IMR-90 (cell line): ENCODE measurements around the gene IRAK1BP1. TPM values are rescaled to one million over a fixed set of nuclear protein-coding genes. Genes with fewer than 3 reads are reported as not detected.

Experiments used
- ATAC-seq: fragments of 200-7000 bp; cut with Tn5 transposase; 2 replicates; pipeline ENCODE4 v1.9.1; 2020; ENCODE audit warnings: low read depth, mild to moderate bottlenecking, moderate library complexity
- BruUV-seq: library from RNA; stranded (reverse); fragments of 400-500 nt; replicated peaks from 2 replicates; lab custom pipeline; 2021; lab: Mats Ljungman, UMichigan
- CTCF ChIA-PET: fragments of 300-600 bp; formaldehyde crosslinking; extraction: SDS; loops from one replicate; lab custom pipeline; 2021; ENCODE audit warnings: antibody characterized with exemption; lab: Yijun Ruan, JAX
- POLR2A ChIA-PET: fragments of 300-600 bp; sonication (Branson Sonifier 250); formaldehyde crosslinking; loops from one replicate; lab custom pipeline; 2022; ENCODE audit warnings: antibody characterized with exemption; ENCODE audit not compliant: unreplicated experiment; lab: Charles Lee
- DNase-seq: peaks from one replicate; pipeline ENCODE4 v3.0.0; 2013
- H2AFZ ChIP-seq: replicated peaks from 2 replicates; pipeline ENCODE3; 2013; ENCODE audit warnings: low read length, mild to moderate bottlenecking; ENCODE audit not compliant: poor library complexity
- H2AK5ac ChIP-seq: 2 replicates; pipeline ENCODE4 v1.6.1; 2013; ENCODE audit warnings: low read depth, low read length, inconsistent platforms
- H2AK9ac ChIP-seq: replicated peaks from 2 replicates; pipeline ENCODE3; 2013; ENCODE audit warnings: mild to moderate bottlenecking, low read depth, low read length, moderate library complexity; ENCODE audit not compliant: poor library complexity
- H2BK120ac ChIP-seq: 2 replicates; pipeline ENCODE4 v1.6.1; 2013; ENCODE audit warnings: low read depth, low read length, inconsistent platforms
- H2BK15ac ChIP-seq: 3 replicates; pipeline ENCODE4 v1.6.1; 2013; ENCODE audit warnings: low read depth, low read length, inconsistent platforms
- H2BK20ac ChIP-seq: 2 replicates; pipeline ENCODE4 v1.6.1; 2013; ENCODE audit warnings: low read depth, mild to moderate bottlenecking, inconsistent platforms, low read length, moderate library complexity
- H2BK5ac ChIP-seq: 2 replicates; pipeline ENCODE4 v1.6.1; 2013; ENCODE audit warnings: mild to moderate bottlenecking, low read depth, low read length, inconsistent platforms; ENCODE audit not compliant: poor library complexity, severe bottlenecking
- H3K14ac ChIP-seq: replicated peaks from 2 replicates; pipeline ENCODE4 v1.6.1; 2013; ENCODE audit warnings: low read depth, low read length, inconsistent platforms
- H3K18ac ChIP-seq: 2 replicates; pipeline ENCODE4 v1.6.1; 2013; ENCODE audit warnings: low read depth, low read length, control low read depth
- H3K23ac ChIP-seq: 2 replicates; pipeline ENCODE4 v1.6.1; 2013; ENCODE audit warnings: low read depth, low read length, inconsistent platforms
- H3K27ac ChIP-seq: 2 replicates; pipeline ENCODE4 v1.5.1; 2013; ENCODE audit warnings: mild to moderate bottlenecking, control low read depth, low read length; ENCODE audit not compliant: insufficient read depth
- H3K27me3 ChIP-seq: 2 replicates; pipeline ENCODE4 v1.6.1; 2013; ENCODE audit warnings: low read length; ENCODE audit not compliant: control insufficient read depth, insufficient read depth
- H3K36me3 ChIP-seq: 2 replicates; pipeline ENCODE4 v1.6.1; 2013; ENCODE audit warnings: low read length, mixed read lengths; ENCODE audit not compliant: control insufficient read depth, insufficient read depth
- H3K4ac ChIP-seq: 2 replicates; pipeline ENCODE4 v1.6.1; 2013; ENCODE audit warnings: low read depth, low read length, inconsistent platforms
- H3K4me1 ChIP-seq: 2 replicates; pipeline ENCODE4 v1.6.1; 2013; ENCODE audit warnings: low read length, mixed read lengths; ENCODE audit not compliant: control insufficient read depth, insufficient read depth
- H3K4me2 ChIP-seq: 2 replicates; pipeline ENCODE4 v1.6.1; 2013; ENCODE audit warnings: low read depth, mild to moderate bottlenecking, control low read depth, low read length, moderate library complexity
- H3K4me3 ChIP-seq: 2 replicates; pipeline ENCODE4 v1.5.1; 2013; ENCODE audit warnings: low read depth, mild to moderate bottlenecking, control low read depth, low read length, moderate library complexity; ENCODE audit not compliant: insufficient read depth
- H3K56ac ChIP-seq: 2 replicates; pipeline ENCODE4 v1.6.1; 2013; ENCODE audit warnings: low read length, inconsistent platforms; ENCODE audit not compliant: insufficient read depth; ENCODE audit errors: extremely low read depth
- H3K79me1 ChIP-seq, 2 experiments: 2 replicates each; pipeline ENCODE4 v1.6.1; 2013; ENCODE audit warnings: low read length in 2 of 2, inconsistent platforms in 1 of 2, low read depth in 1 of 2
- H3K9ac ChIP-seq: 2 replicates; pipeline ENCODE4 v1.6.1; 2013; ENCODE audit warnings: low read depth, low read length, control low read depth
- H3K9me1 ChIP-seq: 2 replicates; pipeline ENCODE4 v1.6.1; 2013; ENCODE audit warnings: low read length, inconsistent platforms; ENCODE audit not compliant: insufficient read depth
- H3K9me3 ChIP-seq: 2 replicates; pipeline ENCODE4 v1.6.1; 2013; ENCODE audit warnings: low read length; ENCODE audit not compliant: control insufficient read depth, insufficient read depth
- H4K20me1 ChIP-seq: 2 replicates; pipeline ENCODE4 v1.6.1; 2013; ENCODE audit warnings: low read length, inconsistent platforms; ENCODE audit not compliant: insufficient read depth
- H4K5ac ChIP-seq: 2 replicates; pipeline ENCODE4 v1.6.1; 2013; ENCODE audit warnings: mild to moderate bottlenecking, low read depth, low read length, control low read depth
- H4K8ac ChIP-seq, 2 experiments: 2 replicates each; pipeline ENCODE4 v1.6.1; 2013; ENCODE audit warnings: low read depth in 2 of 2, low read length in 2 of 2, control low read depth in 1 of 2, inconsistent platforms in 1 of 2
- H4K91ac ChIP-seq: 2 replicates; pipeline ENCODE4 v1.6.1; 2013; ENCODE audit warnings: low read depth, low read length, inconsistent platforms; ENCODE audit not compliant: insufficient read depth
- FOS ChIP-seq: fragments of 150-350 bp; IDR thresholded peaks from 2 replicates; pipeline ENCODE4 v1.6.1; 2016; ENCODE audit warnings: low read depth, low read length
- POLR2A ChIP-seq: IDR thresholded peaks from 2 replicates; pipeline ENCODE4 v1.6.1; 2012; ENCODE audit warnings: mild to moderate bottlenecking, low read depth, low read length
- WGBS, 2 experiments: methylation state at CpG; one replicate each; pipeline versions ENCODE4 v1.1.5 to v1.1.7; 2013; ENCODE audit warnings: missing lambda C conversion rate in 2 of 2; ENCODE audit not compliant: insufficient read length in 1 of 2; ENCODE audit errors: extremely low coverage in 2 of 2; 5-methylcytosine and 5-hydroxymethylcytosine counted together
- dilution Hi-C: fragments of 300-500 bp; cut with HindIII; formaldehyde crosslinking; loops from one replicate; pipeline ENCODE4 v1.14.3; 2018; ENCODE audit warnings: low sequenced_read_pairs; ENCODE audit not compliant: unreplicated experiment
- in situ Hi-C: fragments of 300-500 bp; cut with MboI; formaldehyde crosslinking; loops from 3 replicates; pipeline ENCODE4 v1.14.3; 2019; ENCODE audit warnings: low sequenced_read_pairs, inconsistent platforms, mixed read lengths
- intact Hi-C: fragments of 100-400 bp; cut with micrococcal nuclease; formaldehyde crosslinking; loops from 2 replicates; pipeline ENCODE4 v1.10.0; 2022
- polyA plus RNA-seq, 3 experiments: library from polyadenylated mRNA; depleted of rRNA; stranded (reverse); fragments of >200 nt; gene quantifications; 2 replicates each; pipeline ENCODE4 v1.2.3, GENCODE V29; 2012; ENCODE audit warnings: low replicate concordance in 1 of 3
- total RNA-seq: library from RNA; depleted of rRNA; stranded (reverse); fragments of >200 nt; gene quantifications from 2 replicates; pipeline ENCODE4 v1.2.3, GENCODE V29; 2012

IRAK1BP1 gene
- total and polyA plus RNA-seq, 2 of the 4 experiments (the other 2 are of a cell fraction) = 0.94 to 2.2 TPM

DNA sequence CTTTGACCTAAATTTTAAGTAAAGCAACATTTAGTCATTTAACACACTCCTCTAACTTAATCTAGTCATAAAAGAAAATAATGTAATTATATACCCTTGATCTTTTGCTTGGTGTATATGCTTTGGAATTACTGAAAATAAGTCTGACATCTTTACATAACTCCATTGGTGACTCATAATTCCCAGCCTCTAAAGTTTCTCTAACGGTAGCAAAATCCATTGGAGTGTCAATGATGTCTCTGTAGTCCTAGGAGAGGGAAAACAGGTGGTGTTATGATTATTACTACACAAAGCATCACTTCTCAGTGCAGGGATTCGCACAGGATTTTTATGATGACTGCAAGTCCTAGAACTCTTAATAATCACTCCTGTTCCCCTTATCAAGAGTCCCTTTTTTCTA lies 80.2 kb downstream of the IRAK1BP1 start:
- Histone ChIP-seq H3K79me1 (no peaks in the 10 kb centered on the region; a peak in 1 of 4 replicates), H2AFZ (no peak overlapping the region), H3K9me3 (peaks cover 9% of the 10 kb centered on the region), H3K36me3 (peaks cover 17% of the 10 kb centered on the region), H3K4me1 (no peaks in the 10 kb centered on the region), H2BK20ac (no peak overlapping the region), H3K4me2 (peak overlapping the region; percentile 53; the same call in 1 of the 2 replicates), H3K56ac (no peak overlapping the region), H2AK5ac (no peak overlapping the region), H2BK15ac (no peak overlapping the region), H3K9me1 (no peaks in the 10 kb centered on the region), H2BK5ac (no peak overlapping the region), H4K5ac (no peak overlapping the region), H3K27me3 (no peaks in the 10 kb centered on the region), H4K91ac (no peak overlapping the region), H3K23ac (no peak overlapping the region), H4K8ac (no peak overlapping the region), H2BK120ac (no peak overlapping the region), H3K9ac (no peak overlapping the region), H2AK9ac (no peak overlapping the region), H3K27ac (no peak overlapping the region), H3K14ac (no peak overlapping the region), H3K4me3 (peak overlapping the region; percentile 14; the same call in 1 of the 2 replicates), H3K4ac (no peak overlapping the region), H4K20me1 (no peaks in the 10 kb centered on the region), H3K18ac (no peak overlapping the region)
- BruUV-seq = no TSS peak
- dilution Hi-C loops = no loop called here
- intact Hi-C loops = loop anchor here (5.0 kb wide), 1 partner anchor 130 kb away; the partner anchor contains the start of gene PHIP
- WGBS, 2 experiments = no CpG with 5 or more reads among the region's 2 CpGs
- TF ChIP-seq POLR2A (no peak), FOS (0 out of 2 replicates have a peak, but pooled peaks have one; percentile 19)
- ChIA-PET CTCF (no interaction called here), POLR2A (no interaction called here)
- DNase-seq (peak; percentile 62), ATAC-seq (peak; percentile 75)
- in situ Hi-C loops = no loop called here
